K562 (cell line): ENCODE measurements around the gene TMEM135. TPM values are rescaled to one million over a fixed set of nuclear protein-coding genes. Genes with fewer than 3 reads are reported as not detected.

Experiments used
- C11orf30 ChIP-seq: fragments of 450-650 bp; IDR thresholded peaks from 2 replicates; pipeline ENCODE4 v1.6.1; 2016; ENCODE audit warnings: low read depth, mild to moderate bottlenecking
- GTF3C2 ChIP-seq: IDR thresholded peaks from 3 replicates; pipeline ENCODE4 v1.6.1; 2011; ENCODE audit warnings: borderline replicate concordance, mild to moderate bottlenecking, moderate library complexity; ENCODE audit not compliant: insufficient read length; ENCODE audit errors: extremely low read depth
- NFIC ChIP-seq: fragments of 450-650 bp; IDR thresholded peaks from 2 replicates; pipeline ENCODE4 v1.6.1; 2017; ENCODE audit warnings: mild to moderate bottlenecking, inconsistent platforms
- ZC3H11A ChIP-seq: IDR thresholded peaks from 2 replicates; pipeline ENCODE4 v1.6.1; 2012; ENCODE audit warnings: low read depth, low read length, improper control_type of control experiment
- ZNF444 ChIP-seq: fragments of 250-450 bp; sonication (Bioruptor Pico); IDR thresholded peaks from 2 replicates; pipeline ENCODE4 v1.4.0; 2020; ENCODE audit warnings: mild to moderate bottlenecking, moderate library complexity
- polyA plus RNA-seq, 8 experiments: library from polyadenylated mRNA; depleted of rRNA in 4 of 8; stranded (reverse) in 5 of 8; unstranded in 3 of 8; fragments of >200 nt; fragmentation: Nextera tagmentation in 2 of 8; fragmentation: Illumina TruSeq in 1 of 8; extraction: Ambion mirVana in 2 of 8; extraction: Trizol in 1 of 8; gene quantifications; 2 replicates each; pipeline versions ENCODE4 v1.2.1 to v1.2.3, GENCODE V29; 2011 to 2014; ENCODE audit warnings: inconsistent platforms in 1 of 8, missing spikeins in 1 of 8
- total RNA-seq, 7 experiments: library from RNA; depleted of rRNA in 6 of 7; stranded (reverse); fragments of >200 nt in 6 of 7; fragmentation: Illumina TruSeq in 2 of 7; extraction: Trizol in 2 of 7; gene quantifications; 2 replicates each; pipeline versions ENCODE4 v1.2.1 to v1.2.3, GENCODE V29; 2011 to 2021; ENCODE audit warnings: low replicate concordance in 1 of 7
- TF ChIP-seq, protein P1 (sequence below): fragments of 450-650 bp; IDR thresholded peaks from 2 replicates; pipeline ENCODE4 v1.6.1; 2016; ENCODE audit warnings: mild to moderate bottlenecking, moderate library complexity
- TF ChIP-seq, protein P2 (sequence below), 3 experiments: fragments of 200-800 bp in 1 of 3; fragments of 250-450 bp in 1 of 3; fragments of 450-650 bp in 1 of 3; sonication (Bioruptor Pico) in 1 of 3; sonication (Bioruptor generic) in 1 of 3; formaldehyde crosslinking in 1 of 3; IDR thresholded peaks; 2 replicates each; pipeline versions ENCODE4 v1.6.1 to v1.8.0; 2016 to 2022; ENCODE audit warnings: mild to moderate bottlenecking in 2 of 3, missing genetic modification characterization in 2 of 3, missing compliant biosample characterization in 1 of 3, moderate library complexity in 1 of 3

Gene TMEM135
- total and polyA plus RNA-seq, 9 of the 15 experiments (the other 6 are each of a cell fraction or from before 2014, with no cell fraction given) = 17.3 to 53.6 (median 24.9) TPM

- TF ChIP-seq GTF3C2 (no peak), C11orf30 (peak; percentile 59; the same call in 1 of the 2 replicates), NFIC (peak; percentile 60), ZC3H11A (no peak), ZNF444 (CRISPR knock-in tag) (no peak)
- TF ChIP-seq, protein P1, sequence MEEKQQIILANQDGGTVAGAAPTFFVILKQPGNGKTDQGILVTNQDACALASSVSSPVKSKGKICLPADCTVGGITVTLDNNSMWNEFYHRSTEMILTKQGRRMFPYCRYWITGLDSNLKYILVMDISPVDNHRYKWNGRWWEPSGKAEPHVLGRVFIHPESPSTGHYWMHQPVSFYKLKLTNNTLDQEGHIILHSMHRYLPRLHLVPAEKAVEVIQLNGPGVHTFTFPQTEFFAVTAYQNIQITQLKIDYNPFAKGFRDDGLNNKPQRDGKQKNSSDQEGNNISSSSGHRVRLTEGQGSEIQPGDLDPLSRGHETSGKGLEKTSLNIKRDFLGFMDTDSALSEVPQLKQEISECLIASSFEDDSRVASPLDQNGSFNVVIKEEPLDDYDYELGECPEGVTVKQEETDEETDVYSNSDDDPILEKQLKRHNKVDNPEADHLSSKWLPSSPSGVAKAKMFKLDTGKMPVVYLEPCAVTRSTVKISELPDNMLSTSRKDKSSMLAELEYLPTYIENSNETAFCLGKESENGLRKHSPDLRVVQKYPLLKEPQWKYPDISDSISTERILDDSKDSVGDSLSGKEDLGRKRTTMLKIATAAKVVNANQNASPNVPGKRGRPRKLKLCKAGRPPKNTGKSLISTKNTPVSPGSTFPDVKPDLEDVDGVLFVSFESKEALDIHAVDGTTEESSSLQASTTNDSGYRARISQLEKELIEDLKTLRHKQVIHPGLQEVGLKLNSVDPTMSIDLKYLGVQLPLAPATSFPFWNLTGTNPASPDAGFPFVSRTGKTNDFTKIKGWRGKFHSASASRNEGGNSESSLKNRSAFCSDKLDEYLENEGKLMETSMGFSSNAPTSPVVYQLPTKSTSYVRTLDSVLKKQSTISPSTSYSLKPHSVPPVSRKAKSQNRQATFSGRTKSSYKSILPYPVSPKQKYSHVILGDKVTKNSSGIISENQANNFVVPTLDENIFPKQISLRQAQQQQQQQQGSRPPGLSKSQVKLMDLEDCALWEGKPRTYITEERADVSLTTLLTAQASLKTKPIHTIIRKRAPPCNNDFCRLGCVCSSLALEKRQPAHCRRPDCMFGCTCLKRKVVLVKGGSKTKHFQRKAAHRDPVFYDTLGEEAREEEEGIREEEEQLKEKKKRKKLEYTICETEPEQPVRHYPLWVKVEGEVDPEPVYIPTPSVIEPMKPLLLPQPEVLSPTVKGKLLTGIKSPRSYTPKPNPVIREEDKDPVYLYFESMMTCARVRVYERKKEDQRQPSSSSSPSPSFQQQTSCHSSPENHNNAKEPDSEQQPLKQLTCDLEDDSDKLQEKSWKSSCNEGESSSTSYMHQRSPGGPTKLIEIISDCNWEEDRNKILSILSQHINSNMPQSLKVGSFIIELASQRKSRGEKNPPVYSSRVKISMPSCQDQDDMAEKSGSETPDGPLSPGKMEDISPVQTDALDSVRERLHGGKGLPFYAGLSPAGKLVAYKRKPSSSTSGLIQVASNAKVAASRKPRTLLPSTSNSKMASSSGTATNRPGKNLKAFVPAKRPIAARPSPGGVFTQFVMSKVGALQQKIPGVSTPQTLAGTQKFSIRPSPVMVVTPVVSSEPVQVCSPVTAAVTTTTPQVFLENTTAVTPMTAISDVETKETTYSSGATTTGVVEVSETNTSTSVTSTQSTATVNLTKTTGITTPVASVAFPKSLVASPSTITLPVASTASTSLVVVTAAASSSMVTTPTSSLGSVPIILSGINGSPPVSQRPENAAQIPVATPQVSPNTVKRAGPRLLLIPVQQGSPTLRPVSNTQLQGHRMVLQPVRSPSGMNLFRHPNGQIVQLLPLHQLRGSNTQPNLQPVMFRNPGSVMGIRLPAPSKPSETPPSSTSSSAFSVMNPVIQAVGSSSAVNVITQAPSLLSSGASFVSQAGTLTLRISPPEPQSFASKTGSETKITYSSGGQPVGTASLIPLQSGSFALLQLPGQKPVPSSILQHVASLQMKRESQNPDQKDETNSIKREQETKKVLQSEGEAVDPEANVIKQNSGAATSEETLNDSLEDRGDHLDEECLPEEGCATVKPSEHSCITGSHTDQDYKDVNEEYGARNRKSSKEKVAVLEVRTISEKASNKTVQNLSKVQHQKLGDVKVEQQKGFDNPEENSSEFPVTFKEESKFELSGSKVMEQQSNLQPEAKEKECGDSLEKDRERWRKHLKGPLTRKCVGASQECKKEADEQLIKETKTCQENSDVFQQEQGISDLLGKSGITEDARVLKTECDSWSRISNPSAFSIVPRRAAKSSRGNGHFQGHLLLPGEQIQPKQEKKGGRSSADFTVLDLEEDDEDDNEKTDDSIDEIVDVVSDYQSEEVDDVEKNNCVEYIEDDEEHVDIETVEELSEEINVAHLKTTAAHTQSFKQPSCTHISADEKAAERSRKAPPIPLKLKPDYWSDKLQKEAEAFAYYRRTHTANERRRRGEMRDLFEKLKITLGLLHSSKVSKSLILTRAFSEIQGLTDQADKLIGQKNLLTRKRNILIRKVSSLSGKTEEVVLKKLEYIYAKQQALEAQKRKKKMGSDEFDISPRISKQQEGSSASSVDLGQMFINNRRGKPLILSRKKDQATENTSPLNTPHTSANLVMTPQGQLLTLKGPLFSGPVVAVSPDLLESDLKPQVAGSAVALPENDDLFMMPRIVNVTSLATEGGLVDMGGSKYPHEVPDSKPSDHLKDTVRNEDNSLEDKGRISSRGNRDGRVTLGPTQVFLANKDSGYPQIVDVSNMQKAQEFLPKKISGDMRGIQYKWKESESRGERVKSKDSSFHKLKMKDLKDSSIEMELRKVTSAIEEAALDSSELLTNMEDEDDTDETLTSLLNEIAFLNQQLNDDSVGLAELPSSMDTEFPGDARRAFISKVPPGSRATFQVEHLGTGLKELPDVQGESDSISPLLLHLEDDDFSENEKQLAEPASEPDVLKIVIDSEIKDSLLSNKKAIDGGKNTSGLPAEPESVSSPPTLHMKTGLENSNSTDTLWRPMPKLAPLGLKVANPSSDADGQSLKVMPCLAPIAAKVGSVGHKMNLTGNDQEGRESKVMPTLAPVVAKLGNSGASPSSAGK = no peak
- TF ChIP-seq, protein P2, sequence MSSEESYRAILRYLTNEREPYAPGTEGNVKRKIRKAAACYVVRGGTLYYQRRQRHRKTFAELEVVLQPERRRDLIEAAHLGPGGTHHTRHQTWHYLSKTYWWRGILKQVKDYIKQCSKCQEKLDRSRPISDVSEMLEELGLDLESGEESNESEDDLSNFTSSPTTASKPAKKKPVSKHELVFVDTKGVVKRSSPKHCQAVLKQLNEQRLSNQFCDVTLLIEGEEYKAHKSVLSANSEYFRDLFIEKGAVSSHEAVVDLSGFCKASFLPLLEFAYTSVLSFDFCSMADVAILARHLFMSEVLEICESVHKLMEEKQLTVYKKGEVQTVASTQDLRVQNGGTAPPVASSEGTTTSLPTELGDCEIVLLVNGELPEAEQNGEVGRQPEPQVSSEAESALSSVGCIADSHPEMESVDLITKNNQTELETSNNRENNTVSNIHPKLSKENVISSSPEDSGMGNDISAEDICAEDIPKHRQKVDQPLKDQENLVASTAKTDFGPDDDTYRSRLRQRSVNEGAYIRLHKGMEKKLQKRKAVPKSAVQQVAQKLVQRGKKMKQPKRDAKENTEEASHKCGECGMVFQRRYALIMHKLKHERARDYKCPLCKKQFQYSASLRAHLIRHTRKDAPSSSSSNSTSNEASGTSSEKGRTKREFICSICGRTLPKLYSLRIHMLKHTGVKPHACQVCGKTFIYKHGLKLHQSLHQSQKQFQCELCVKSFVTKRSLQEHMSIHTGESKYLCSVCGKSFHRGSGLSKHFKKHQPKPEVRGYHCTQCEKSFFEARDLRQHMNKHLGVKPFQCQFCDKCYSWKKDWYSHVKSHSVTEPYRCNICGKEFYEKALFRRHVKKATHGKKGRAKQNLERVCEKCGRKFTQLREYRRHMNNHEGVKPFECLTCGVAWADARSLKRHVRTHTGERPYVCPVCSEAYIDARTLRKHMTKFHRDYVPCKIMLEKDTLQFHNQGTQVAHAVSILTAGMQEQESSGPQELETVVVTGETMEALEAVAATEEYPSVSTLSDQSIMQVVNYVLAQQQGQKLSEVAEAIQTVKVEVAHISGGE (CRISPR knock-in tag; IDR thresholded peaks at IDR 0.05) = peak in 1 of 3 experiments; percentile 22; a peak in 1 of 6 replicates
These were observed 831 bp upstream of the TMEM135 start (continued) for GRCh38 chr11:87036756-87037449.
